ENCODE results near the gene STIP1.

Gene STIP1

GRCh38 chr11:64203421-64204079, 17.6 kb downstream of the STIP1 start:
- no peak for DNase-seq

GRCh38 chr11:64204080-64204440, 18.1 kb downstream of the STIP1 start:
- DNase-seq: no peak

DNA sequence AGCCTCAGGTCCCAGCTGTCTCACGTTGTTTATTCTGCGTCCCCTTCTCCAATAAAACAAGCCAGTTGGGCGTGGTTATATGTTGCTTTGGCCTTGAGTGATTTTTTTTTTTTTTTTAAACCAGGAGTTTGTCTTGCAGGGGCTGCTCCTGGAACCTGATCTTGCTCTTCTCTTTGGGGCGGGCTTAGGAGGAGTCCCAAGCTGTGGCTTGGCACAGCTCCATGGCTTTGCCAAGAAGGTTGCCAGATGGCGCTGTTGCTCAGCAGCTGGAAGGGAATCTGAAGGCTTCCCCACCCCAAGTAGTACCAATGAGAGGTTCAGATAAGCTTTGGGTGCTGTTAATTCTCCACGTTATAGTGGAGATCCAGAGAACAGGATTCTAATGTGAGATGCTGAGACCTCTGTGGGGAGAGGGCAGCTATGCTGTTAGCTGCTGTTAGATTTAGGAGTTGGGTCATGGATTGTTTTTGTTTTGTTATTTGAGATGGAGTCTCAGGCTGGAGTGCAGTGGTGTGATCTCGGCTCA, 18.6 kb downstream of the STIP1 start:
- no peak for DNase-seq

GRCh38 chr11:64206457-64207255, 20.7 kb downstream of the STIP1 start, which contains the start of gene FERMT3:
Gene FERMT3, plus strand, starts transcription at chr11:64206721. Its CDS starts 644 bp downstream, at chr11:64207365.
- no peak for DNase-seq

DNA sequence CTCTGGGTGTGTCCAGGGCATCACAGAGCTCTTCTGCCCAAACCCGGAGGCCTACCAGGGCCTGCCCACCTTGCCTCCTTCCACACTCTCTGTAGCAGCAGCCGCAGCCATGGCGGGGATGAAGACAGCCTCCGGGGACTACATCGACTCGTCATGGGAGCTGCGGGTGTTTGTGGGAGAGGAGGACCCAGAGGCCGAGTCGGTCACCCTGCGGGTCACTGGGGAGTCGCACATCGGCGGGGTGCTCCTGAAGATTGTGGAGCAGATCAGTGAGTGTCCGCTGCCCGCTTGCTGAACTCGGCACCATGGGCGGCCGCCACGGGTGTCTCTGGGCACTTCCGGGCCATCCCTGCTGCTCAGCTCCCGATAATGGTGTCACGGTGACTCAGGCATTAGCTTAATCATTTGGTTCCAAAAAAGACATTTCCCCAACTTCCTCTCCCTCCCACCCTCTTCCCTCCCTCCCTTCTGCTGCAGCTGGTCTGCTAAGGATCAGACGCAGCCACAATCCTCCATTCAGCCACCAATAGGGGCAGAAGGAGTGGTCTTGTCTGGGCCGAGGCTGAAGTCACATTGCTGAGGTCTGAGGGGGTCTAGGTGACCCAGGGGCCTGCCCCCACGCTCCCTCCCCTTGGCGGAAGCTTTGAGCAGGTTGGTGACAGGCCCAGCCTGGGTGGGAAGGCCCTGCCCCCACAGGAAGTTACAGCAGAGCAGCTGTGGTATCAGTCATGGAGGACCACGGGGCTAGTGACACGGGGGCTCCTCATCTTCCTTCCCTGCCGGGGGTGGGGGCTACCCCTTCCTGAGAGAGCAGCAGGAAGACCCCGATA, 21.5 kb downstream of the STIP1 start:
- no peak for DNase-seq

GRCh38 chr11:64208086-64208795, 22.3 kb downstream of the STIP1 start:
- DNase-seq: no peak

DNA sequence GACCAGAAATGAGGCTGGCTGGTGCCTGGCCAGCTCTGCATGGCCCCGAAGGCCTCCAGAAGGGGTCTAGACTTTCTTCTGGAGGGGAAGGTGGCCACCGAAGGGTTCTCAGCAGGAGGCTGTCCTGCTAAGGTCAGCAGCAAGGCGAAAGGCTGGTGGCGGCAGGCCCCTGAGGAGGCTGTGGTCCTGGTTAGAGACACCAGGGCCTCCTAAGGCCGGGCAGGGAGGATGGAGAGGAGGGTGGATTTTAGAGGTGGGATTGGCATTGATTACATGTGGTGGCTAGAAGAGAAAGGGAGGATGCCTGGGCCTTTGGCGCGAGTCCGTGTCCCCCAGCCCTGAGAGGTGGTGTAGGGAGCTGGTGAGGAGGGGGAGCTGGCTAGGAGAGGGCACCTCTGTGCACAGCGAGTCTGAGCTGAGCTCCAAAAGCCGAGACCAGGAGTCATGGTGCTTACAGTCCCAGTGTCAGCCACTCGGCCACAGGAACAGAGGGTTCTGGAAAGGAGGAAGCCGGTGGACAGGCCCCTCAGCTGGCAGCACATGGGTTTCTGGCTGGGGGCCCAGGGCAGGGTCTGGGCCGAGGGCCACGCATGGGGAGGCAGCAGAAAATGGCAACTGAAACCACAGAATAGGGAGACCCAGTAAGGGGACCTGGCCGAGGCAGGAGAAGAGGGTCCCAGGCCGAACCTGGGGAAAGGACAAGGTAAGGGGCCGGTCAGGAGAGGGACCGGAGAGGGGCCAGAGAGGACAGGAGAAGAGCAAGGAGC, 23.0 kb downstream of the STIP1 start:
- DNase-seq: no peak

DNA sequence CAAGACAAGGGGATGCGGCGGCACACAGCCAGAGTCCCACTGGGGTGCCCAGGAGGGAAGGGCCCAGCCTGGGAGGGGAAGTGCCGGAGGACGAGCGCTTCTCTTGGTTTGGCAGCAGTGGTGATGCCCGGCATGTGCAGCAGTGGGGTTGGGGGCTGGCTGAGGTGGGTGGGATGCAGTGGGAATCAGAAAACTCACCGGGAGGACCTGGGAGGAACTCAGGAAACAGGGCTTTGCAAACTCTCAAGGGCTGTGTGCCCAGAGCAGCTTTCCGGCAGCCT, 23.5 kb downstream of the STIP1 start:
- no peak for DNase-seq

GRCh38 chr11:64210301-64211020, 24.5 kb downstream of the STIP1 start:
- no peak for DNase-seq

GRCh38 chr11:64211181-64211872, 25.4 kb downstream of the STIP1 start:
- no peak for DNase-seq

DNA sequence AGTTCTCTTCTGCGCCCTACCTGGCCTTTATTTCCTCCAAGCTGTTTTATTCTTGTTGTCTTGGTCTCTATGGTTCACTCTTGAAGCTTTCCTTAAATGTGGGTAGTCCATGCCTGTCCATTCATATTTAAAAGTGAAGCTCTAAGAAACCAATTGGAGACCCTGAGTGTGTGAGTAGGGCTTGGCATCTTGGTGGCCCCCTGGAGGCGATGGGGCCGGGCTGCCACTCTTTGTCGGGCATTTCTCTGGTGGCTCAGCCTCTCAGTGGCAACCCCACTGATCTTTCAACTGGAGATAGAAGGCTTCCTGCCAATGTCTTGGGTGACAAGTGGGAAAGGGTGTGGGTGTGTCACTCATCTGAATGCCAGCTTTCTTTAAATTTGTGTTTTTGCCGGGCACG, 30.9 kb downstream of the STIP1 start:
- no peak for DNase-seq

GRCh38 chr11:64218628-64219353, 32.8 kb downstream of the STIP1 start:
- no peak for DNase-seq

- DNase-seq: no peak
Measured at GRCh38 chr11:64219354-64219684, 33.3 kb downstream of the STIP1 start.

DNA sequence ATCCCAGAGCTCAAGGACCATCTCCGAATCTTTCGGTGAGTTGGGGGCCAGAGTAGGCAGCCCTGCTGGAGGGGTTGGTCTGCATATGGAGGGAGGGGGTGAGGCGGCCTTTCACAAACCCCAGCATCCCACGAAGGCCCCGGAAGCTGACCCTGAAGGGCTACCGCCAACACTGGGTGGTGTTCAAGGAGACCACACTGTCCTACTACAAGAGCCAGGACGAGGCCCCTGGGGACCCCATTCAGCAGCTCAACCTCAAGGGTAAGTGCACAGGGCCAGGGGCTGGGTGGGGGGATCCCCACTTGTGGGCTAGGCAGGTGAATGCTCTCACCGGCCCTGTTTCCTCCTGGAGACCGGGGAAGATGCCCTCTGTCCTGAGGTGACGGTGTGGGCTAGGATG, 33.8 kb downstream of the STIP1 start:
- DNase-seq: no peak

DNA sequence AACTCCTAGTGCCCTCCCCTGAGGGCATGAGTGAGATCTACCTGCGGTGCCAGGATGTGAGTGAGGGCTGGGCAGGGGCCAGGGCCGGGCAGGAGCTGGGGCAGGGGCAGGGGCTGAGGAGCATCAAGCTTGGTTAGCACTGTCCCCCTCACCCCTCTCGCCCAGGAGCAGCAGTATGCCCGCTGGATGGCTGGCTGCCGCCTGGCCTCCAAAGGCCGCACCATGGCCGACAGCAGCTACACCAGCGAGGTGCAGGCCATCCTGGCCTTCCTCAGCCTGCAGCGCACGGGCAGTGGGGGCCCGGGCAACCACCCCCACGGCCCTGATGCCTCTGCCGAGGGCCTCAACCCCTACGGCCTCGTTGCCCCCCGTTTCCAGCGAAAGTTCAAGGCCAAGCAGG, 34.3 kb downstream of the STIP1 start:
- DNase-seq: no peak

- DNase-seq: no peak
Measured at GRCh38 chr11:64220798-64221197, 34.8 kb downstream of the STIP1 start.

- DNase-seq: no peak
Measured at GRCh38 chr11:64222651-64223000, 36.7 kb downstream of the STIP1 start.

GRCh38 chr11:64223001-64223651, 37.2 kb downstream of the STIP1 start:
- no peak for DNase-seq

DNA sequence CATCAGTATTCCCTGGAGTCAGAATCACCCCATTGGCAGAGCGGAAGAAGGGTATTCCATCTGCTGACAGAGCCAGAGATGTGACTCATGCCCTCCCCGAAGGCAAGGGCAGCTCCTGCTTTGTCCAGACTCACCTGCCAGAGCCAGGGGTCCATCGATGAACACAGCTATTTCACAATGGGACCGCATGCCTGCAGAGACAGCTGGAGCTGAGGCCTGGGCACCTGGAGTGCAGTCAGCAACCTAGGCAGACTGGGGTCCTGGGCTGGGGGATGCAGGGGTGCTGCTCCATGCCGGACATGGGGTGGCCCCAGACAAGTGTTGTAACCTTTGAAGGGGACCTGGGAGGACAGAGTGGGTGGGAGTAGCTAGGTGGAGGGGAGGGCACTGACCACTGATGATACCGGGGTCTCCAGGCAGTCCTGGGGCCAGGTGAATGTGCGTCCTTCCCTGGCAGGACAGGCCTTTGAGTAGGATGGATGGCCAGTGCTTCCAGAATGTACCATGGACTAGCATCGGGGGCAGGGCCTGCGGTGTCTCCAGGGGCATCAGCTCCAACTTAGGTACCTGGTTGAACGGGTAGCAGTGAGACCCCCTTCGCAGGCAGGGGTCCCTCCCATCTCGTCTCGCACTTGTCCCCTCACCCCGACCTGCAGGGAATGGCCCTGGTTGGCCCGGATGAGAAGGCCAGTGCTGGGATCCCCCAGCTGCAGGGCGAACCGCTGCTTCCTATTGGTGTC, 38.4 kb downstream of the STIP1 start:
- DNase-seq: no peak
